Activated T-cell treated with anti-CD3 and anti-CD28 coated beads, Interleukin-2, amount 50 U/mL, for 1 hour (primary cell): ENCODE measurements around the gene AKAP7.
"Not testable (repeated sequence)": the region's sequence is repeated elsewhere in the genome, so short reads cannot be mapped to it uniquely, and the experiment has no call there.

ENCODE experiments used
- DNase-seq: peaks from one replicate; pipeline ENCODE4 v3.0.0-alpha.2; 2020

The AKAP7 gene

GRCh38 chr6:131135244-131136020, at the start of gene AKAP7:
Gene AKAP7 (plus strand): TSS chr6:131135467. CDS start chr6:131135764, 297 bp downstream.
- peak; percentile 66 for DNase-seq

- not testable (repeated sequence) for DNase-seq
These were observed 44.9 kb upstream of the AKAP7 start for GRCh38 chr6:131090339-131090738.

DNA sequence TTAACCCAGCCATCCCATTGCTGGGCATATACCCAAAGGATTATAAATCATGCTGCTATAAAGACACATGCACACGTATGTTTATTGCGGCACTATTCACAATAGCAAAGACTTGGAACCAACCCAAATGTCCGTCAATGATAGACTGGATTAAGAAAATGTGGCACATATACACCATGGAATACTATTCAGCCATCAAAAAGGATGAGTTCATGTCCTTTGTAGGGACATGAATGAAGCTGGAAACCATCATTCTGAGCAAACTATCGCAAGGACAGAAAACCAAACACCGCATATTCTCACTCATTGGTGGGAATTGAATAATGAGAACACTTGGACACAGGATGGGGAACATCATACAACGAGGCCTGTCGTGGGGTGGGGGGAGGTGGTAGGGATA, 43.3 kb upstream of the AKAP7 start:
- not testable (repeated sequence) for DNase-seq

GRCh38 chr6:131093334-131093733, 41.9 kb upstream of the AKAP7 start:
- DNase-seq: no peak

DNA sequence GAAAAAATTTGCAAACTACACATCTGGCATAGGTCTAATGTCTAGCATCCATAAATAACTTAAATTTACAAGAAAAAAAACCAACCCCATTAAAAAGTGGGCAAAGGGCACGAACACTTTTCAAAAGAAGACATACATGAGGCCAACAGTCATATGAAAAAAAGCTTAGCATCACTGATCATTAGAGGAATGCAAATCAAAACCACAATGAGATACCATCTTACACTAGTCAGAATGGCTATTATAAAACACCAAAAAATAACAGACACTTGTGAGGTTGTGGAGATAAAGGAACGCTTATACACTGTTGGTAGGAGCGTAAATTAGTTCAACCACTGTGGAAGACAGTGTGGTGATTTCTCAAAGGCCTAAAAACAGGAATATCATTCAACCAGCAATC, 38.5 kb upstream of the AKAP7 start:
- no peak for DNase-seq

- no peak for DNase-seq
These were observed 33.2 kb upstream of the AKAP7 start for GRCh38 chr6:131101911-131102680.

GRCh38 chr6:131103296-131103695, 32.0 kb upstream of the AKAP7 start:
- DNase-seq: no peak

- no peak for DNase-seq
These were observed 31.4 kb upstream of the AKAP7 start for GRCh38 chr6:131103901-131104300.

- DNase-seq: no peak
These were observed 28.1 kb upstream of the AKAP7 start for GRCh38 chr6:131107151-131107550.

GRCh38 chr6:131112249-131112648, 23.0 kb upstream of the AKAP7 start:
- no peak for DNase-seq

- DNase-seq: no peak
These were observed 19.6 kb upstream of the AKAP7 start for GRCh38 chr6:131115651-131116050.

- no peak for DNase-seq
These were observed 18.9 kb upstream of the AKAP7 start for GRCh38 chr6:131116321-131116720.

DNA sequence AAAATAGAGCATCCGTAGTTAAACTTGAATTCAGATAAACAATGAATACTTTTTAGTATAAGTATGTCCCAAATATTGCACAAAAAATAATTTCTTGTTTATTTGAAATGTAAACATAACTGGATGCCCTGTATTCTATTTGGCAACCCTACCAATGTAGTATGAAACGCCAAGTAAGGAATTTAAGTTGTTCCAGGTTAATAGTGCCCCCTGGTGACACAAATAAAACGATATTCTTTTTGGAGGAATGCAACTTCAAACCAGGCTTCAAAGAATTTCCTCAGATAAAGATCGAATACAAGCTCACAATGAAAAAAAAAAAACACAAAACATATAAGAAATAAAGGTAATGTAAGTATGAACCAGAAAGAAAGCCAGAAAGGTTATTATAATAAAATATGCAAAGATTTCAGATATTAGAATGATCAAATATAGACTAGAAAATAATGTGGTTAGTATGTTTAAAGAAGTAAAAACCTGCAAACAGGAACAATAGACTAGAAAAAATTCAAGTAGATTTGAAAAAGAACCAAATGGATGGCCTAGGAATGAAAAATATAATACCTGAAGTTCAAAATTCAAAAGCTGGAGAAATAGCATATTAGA, 18.4 kb upstream of the AKAP7 start:
- DNase-seq: no peak

- DNase-seq: no peak
These were observed 17.4 kb upstream of the AKAP7 start for GRCh38 chr6:131117878-131118277.

- DNase-seq: no peak
These were observed 13.3 kb upstream of the AKAP7 start for GRCh38 chr6:131122007-131122406.

GRCh38 chr6:131122516-131122915, 12.8 kb upstream of the AKAP7 start:
- DNase-seq: no peak

- no peak for DNase-seq
These were observed 10.8 kb upstream of the AKAP7 start for GRCh38 chr6:131124336-131125071.

- DNase-seq: no peak
These were observed 9.8 kb upstream of the AKAP7 start for GRCh38 chr6:131125431-131125830.

DNA sequence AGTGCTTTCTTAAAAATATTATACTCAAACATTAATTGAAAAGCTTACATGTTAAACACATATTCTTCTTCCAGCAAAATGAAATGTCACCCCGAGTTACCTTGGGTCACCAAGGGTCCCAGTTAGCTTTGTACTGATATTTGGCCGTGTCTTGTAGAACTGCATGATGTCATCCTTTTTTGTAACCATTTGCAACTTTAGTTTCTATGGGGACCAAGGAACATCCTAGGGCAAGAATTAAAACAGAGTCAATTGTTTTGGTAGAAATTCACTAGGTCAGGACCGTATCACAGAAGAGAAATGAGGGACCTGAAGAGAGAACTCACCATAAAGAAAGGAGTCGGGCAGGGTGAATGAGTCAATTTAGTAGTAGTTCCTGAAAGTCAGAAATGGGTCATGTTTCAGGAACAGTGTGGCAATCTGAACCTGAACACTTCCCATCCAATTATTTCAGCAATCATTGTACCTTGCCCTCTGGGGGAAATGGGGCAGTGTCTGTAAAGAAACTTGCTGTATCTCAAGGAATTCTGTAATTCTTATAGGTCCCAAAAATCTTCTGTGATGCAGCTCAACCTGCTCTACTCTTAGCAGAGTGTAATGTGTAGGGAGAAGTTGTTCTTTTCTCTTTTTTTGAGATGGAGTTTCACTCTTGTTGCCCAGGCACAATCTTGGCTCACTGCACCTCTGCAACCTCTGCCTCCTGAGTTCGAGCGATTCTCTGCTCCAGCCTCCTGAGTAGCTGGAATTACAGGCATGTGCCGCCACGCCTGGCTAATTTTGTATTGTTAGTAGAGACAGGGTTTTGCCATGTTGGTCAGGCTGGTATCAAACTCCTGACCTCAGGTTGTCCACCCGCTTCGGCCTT, 5.3 kb upstream of the AKAP7 start:
- no peak for DNase-seq

DNA sequence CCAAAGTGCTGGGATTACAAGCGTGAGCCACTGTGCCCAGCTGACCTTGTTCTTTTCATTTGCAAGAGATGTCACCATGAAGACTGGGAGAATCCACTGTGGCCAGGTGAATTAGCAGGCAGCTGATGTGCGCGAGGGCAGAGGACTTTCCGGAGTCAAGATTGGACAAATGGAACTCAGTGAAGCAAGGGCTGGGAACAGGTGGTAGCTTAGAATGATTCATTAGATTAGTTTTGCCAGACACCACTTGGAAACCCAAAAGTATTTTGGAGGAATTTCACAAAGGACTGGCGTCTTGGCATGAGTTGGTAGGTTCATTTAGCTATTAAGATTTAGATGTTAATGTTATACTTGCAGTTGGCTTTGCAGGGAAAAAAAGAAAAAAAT, 4.7 kb upstream of the AKAP7 start:
- DNase-seq: no peak

- no peak for DNase-seq
These were observed 2.9 kb upstream of the AKAP7 start for GRCh38 chr6:131132360-131132759.
